ENCODE measurements around the gene SPAG8.

The SPAG8 gene

GRCh38 chr9:35835766-35836165 is 23.7 kb upstream of the SPAG8 start:
- Histone ChIP-seq H3K9ac (ENCODE audit: low read depth, low read length) (no peak overlapping the region), H3K9me3 (ENCODE audit: insufficient read depth, low read length, severe bottlenecking) (no peaks in the 10 kb centered on the region), H4K20me1 (ENCODE audit: insufficient read depth, low read length) (no peaks in the 10 kb centered on the region), H3K27me3 (ENCODE audit: insufficient read depth, low read length, poor library complexity) (no peaks in the 10 kb centered on the region), H3K79me2 (ENCODE audit: insufficient read depth, low read length) (no peaks in the 10 kb centered on the region), H3K4me1 (ENCODE audit: insufficient read depth, low read length) (peaks cover 7% of the 10 kb centered on the region), H3K27ac (ENCODE audit: low read length) (no peak overlapping the region), H3K4me3 (ENCODE audit: low read depth in 1 of 2, low read length in 2 of 2) (no peak overlapping the region), H3K36me3 (ENCODE audit: insufficient read depth, low read length) (no peaks in the 10 kb centered on the region), H2AFZ (ENCODE audit: low read depth, low read length) (no peak overlapping the region), H3K4me2 (ENCODE audit: insufficient read depth, low read length) (no peak overlapping the region)
- TF ChIP-seq, protein P1, sequence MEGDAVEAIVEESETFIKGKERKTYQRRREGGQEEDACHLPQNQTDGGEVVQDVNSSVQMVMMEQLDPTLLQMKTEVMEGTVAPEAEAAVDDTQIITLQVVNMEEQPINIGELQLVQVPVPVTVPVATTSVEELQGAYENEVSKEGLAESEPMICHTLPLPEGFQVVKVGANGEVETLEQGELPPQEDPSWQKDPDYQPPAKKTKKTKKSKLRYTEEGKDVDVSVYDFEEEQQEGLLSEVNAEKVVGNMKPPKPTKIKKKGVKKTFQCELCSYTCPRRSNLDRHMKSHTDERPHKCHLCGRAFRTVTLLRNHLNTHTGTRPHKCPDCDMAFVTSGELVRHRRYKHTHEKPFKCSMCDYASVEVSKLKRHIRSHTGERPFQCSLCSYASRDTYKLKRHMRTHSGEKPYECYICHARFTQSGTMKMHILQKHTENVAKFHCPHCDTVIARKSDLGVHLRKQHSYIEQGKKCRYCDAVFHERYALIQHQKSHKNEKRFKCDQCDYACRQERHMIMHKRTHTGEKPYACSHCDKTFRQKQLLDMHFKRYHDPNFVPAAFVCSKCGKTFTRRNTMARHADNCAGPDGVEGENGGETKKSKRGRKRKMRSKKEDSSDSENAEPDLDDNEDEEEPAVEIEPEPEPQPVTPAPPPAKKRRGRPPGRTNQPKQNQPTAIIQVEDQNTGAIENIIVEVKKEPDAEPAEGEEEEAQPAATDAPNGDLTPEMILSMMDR (IDR thresholded peaks at IDR 0.05; ENCODE audit: borderline replicate concordance, extremely low read depth, low read length, poor library complexity, severe bottlenecking): no peak
- TF ChIP-seq EZH2 (IDR thresholded peaks at IDR 0.05; ENCODE audit: borderline replicate concordance, low read depth, low read length, severe bottlenecking): no peak
- no peak for DNase-seq
- no peak for ATAC-seq (ENCODE audit: insufficient read depth, low read depth)

DNA sequence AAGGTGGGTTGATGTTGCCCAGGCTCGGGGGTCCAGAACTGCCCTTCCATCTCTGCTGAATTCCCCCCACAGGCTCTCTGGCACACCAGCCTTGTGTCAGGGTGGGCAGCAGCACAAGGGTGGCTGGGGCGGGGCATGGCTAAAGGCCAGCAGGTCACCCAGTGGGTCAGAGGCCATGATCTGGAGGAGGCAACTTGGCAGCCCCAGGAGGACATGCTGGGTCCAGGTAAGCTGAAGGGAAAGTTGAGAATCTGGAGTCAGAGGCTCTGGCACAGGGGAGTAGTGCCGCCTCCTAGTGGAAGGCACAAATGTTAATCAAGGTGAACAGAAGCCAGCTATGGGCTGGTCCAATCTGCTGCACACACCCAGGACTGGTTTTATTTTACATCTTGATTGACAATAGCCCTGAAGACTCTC is 23.2 kb upstream of the SPAG8 start:
- Histone ChIP-seq H3K4me3 (ENCODE audit: low read depth in 1 of 2, low read length in 2 of 2) (no peak overlapping the region), H3K27ac (ENCODE audit: low read length) (no peak overlapping the region), H2AFZ (ENCODE audit: low read depth, low read length) (no peak overlapping the region), H3K36me3 (ENCODE audit: insufficient read depth, low read length) (no peaks in the 10 kb centered on the region), H3K79me2 (ENCODE audit: insufficient read depth, low read length) (no peaks in the 10 kb centered on the region), H3K9ac (ENCODE audit: low read depth, low read length) (no peak overlapping the region), H3K27me3 (ENCODE audit: insufficient read depth, low read length, poor library complexity) (no peaks in the 10 kb centered on the region), H3K9me3 (ENCODE audit: insufficient read depth, low read length, severe bottlenecking) (no peaks in the 10 kb centered on the region), H3K4me2 (ENCODE audit: insufficient read depth, low read length) (no peak overlapping the region), H3K4me1 (ENCODE audit: insufficient read depth, low read length) (peaks cover 12% of the 10 kb centered on the region), H4K20me1 (ENCODE audit: insufficient read depth, low read length) (no peaks in the 10 kb centered on the region)
- peak; percentile 16 for DNase-seq
- no peak for TF ChIP-seq EZH2 (IDR thresholded peaks at IDR 0.05; ENCODE audit: borderline replicate concordance, low read depth, low read length, severe bottlenecking)
- TF ChIP-seq, protein P1 (IDR thresholded peaks at IDR 0.05; ENCODE audit: borderline replicate concordance, extremely low read depth, low read length, poor library complexity, severe bottlenecking): peak; percentile 37
- peak; percentile 62; the same call in 2 of the 3 replicates for ATAC-seq (ENCODE audit: insufficient read depth, low read depth)

DNA sequence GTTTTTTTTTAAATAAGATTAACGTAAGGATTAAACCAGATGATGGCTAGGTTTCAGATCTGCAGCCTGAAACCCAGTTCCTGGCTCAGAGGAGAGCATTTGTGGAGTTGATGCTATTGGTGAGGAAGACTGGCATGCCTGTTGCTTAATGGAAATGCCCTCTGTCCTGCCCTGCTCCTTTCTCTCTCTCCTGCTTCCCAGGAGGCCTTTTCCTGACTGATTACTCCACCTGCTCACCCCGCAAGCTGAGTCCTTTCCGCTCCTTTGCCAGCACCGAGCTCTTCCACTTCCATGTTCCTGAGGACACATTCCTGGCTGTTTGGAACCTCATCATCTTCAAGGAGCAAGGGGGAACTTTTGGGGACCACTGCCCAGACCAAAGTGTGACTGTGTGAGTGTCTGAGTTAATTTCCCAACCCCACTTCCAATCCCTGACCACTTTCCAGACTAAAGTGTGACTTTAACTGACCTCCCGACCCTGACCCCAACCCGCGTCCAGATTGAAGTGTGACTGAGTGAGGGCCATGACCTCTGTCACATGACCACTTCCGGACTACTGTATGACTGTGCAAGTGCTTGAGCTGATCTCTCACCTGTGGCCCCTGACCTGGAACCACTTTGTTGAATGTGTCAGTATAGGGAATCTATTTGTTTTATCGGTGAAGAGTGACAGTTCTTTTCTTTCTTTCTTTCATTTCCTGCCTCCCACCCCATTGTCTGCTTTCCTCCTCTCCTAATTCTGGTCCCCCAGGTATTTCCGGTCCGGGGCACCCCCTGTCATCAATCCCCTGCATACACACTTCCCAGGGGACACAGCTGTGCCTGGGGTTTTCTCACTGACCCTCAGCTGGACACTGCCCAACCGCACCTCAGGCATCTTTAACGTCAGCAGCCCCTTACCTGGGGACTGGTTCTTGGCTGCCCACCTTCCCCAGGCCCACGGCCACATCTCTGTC is 22.5 kb upstream of the SPAG8 start:
- no peak overlapping the region for H3K4me2 ChIP-seq (ENCODE audit: insufficient read depth, low read length)
- H3K36me3 ChIP-seq (ENCODE audit: insufficient read depth, low read length): no peaks in the 10 kb centered on the region
- no peaks in the 10 kb centered on the region for H4K20me1 ChIP-seq (ENCODE audit: insufficient read depth, low read length)
- DNase-seq (no peak), ATAC-seq (ENCODE audit: insufficient read depth, low read depth) (no peak)
- H3K27ac ChIP-seq (ENCODE audit: low read length): no peak overlapping the region
- no peaks in the 10 kb centered on the region for H3K9me3 ChIP-seq (ENCODE audit: insufficient read depth, low read length, severe bottlenecking)
- no peaks in the 10 kb centered on the region for H3K27me3 ChIP-seq (ENCODE audit: insufficient read depth, low read length, poor library complexity)
- no peak overlapping the region for H2AFZ ChIP-seq (ENCODE audit: low read depth, low read length)
- peaks cover 19% of the 10 kb centered on the region for H3K4me1 ChIP-seq (ENCODE audit: insufficient read depth, low read length)
- H3K4me3 ChIP-seq (ENCODE audit: low read depth in 1 of 2, low read length in 2 of 2): no peak overlapping the region
- no peak for TF ChIP-seq EZH2 (IDR thresholded peaks at IDR 0.05; ENCODE audit: borderline replicate concordance, low read depth, low read length, severe bottlenecking)
- H3K9ac ChIP-seq (ENCODE audit: low read depth, low read length): no peak overlapping the region
- no peaks in the 10 kb centered on the region; the same call in 1 of the 2 replicates for H3K79me2 ChIP-seq (ENCODE audit: insufficient read depth, low read length)

GRCh38 chr9:35832814-35833213 is 20.8 kb upstream of the SPAG8 start:
- Histone ChIP-seq H3K27ac (ENCODE audit: low read length) (no peak overlapping the region), H3K4me1 (ENCODE audit: insufficient read depth, low read length) (peaks cover 28% of the 10 kb centered on the region), H3K36me3 (ENCODE audit: insufficient read depth, low read length) (no peaks in the 10 kb centered on the region), H3K9ac (ENCODE audit: low read depth, low read length) (no peak overlapping the region), H3K4me3 (ENCODE audit: low read depth in 1 of 2, low read length in 2 of 2) (no peak overlapping the region), H3K27me3 (ENCODE audit: insufficient read depth, low read length, poor library complexity) (no peaks in the 10 kb centered on the region), H3K9me3 (ENCODE audit: insufficient read depth, low read length, severe bottlenecking) (no peaks in the 10 kb centered on the region), H3K79me2 (ENCODE audit: insufficient read depth, low read length) (no peaks in the 10 kb centered on the region; the same call in 1 of the 2 replicates), H3K4me2 (ENCODE audit: insufficient read depth, low read length) (no peak overlapping the region), H4K20me1 (ENCODE audit: insufficient read depth, low read length) (no peaks in the 10 kb centered on the region), H2AFZ (ENCODE audit: low read depth, low read length) (no peak overlapping the region)
- TF ChIP-seq, protein P1 (IDR thresholded peaks at IDR 0.05; ENCODE audit: borderline replicate concordance, extremely low read depth, low read length, poor library complexity, severe bottlenecking): no peak
- ATAC-seq (ENCODE audit: insufficient read depth, low read depth): no peak
- no peak for DNase-seq

Data from DND-41 (cell line).